ENCODE data around the gene MRPS35.

The MRPS35 gene

GRCh38 chr12:27772328-27773049 lies 61.9 kb downstream of the MRPS35 start:
- no peak for DNase-seq (ENCODE audit: low spot score)

- DNase-seq (ENCODE audit: low spot score) = no peak
Measured at GRCh38 chr12:27777141-27777540, 66.5 kb downstream of the MRPS35 start.

GRCh38 chr12:27778206-27778605 lies 67.6 kb downstream of the MRPS35 start:
- DNase-seq (ENCODE audit: low spot score) = no peak

GRCh38 chr12:27779416-27779919 lies 68.8 kb downstream of the MRPS35 start:
- DNase-seq (ENCODE audit: low spot score) = peak; percentile 16

- DNase-seq (ENCODE audit: low spot score) = peak; percentile 87
Measured at GRCh38 chr12:27779920-27780611, 69.4 kb downstream of the MRPS35 start, which contains the start of the genes KLHL42 and MANSC4. KLHL42 (plus strand) TSS chr12:27780233; CDS start chr12:27780331, 98 bp downstream. MANSC4 (minus strand) TSS chr12:27780236; CDS start chr12:27771276, 8,960 bp downstream.

GRCh38 chr12:27780612-27781408 lies 70.2 kb downstream of the MRPS35 start:
- peak; percentile 60 for DNase-seq (ENCODE audit: low spot score)

GRCh38 chr12:27781680-27782079 lies 71.0 kb downstream of the MRPS35 start:
- no peak for DNase-seq (ENCODE audit: low spot score)

GRCh38 chr12:27782481-27782880 lies 71.8 kb downstream of the MRPS35 start:
- no peak for DNase-seq (ENCODE audit: low spot score)

GRCh38 chr12:27785882-27786570 lies 75.4 kb downstream of the MRPS35 start:
- peak; percentile 21 for DNase-seq (ENCODE audit: low spot score)

GRCh38 chr12:27787559-27787958 lies 76.9 kb downstream of the MRPS35 start:
- peak; percentile 65 for DNase-seq (ENCODE audit: low spot score)

- DNase-seq (ENCODE audit: low spot score) = no peak
Measured at GRCh38 chr12:27790179-27790578, 79.5 kb downstream of the MRPS35 start.

- DNase-seq (ENCODE audit: low spot score) = no peak
Measured at GRCh38 chr12:27794818-27795584, 84.4 kb downstream of the MRPS35 start.

GRCh38 chr12:27796128-27796527 lies 85.5 kb downstream of the MRPS35 start:
- DNase-seq (ENCODE audit: low spot score) = no peak

GRCh38 chr12:27797301-27798025 lies 86.8 kb downstream of the MRPS35 start:
- no peak for DNase-seq (ENCODE audit: low spot score)

GRCh38 chr12:27800819-27801218 lies 90.2 kb downstream of the MRPS35 start:
- DNase-seq (ENCODE audit: low spot score) = no peak

- no peak for DNase-seq (ENCODE audit: low spot score)
Measured at GRCh38 chr12:27801630-27802029, 91.0 kb downstream of the MRPS35 start.

- no peak for DNase-seq (ENCODE audit: low spot score)
Measured at GRCh38 chr12:27802511-27802910, 91.9 kb downstream of the MRPS35 start.

- DNase-seq (ENCODE audit: low spot score) = no peak
Measured at GRCh38 chr12:27802936-27803335, 92.3 kb downstream of the MRPS35 start.

GRCh38 chr12:27805238-27805637 lies 94.6 kb downstream of the MRPS35 start:
- no peak for DNase-seq (ENCODE audit: low spot score)

Data from AG08396 (cell line).